ENCODE results near the gene VPS33A.

DNA sequence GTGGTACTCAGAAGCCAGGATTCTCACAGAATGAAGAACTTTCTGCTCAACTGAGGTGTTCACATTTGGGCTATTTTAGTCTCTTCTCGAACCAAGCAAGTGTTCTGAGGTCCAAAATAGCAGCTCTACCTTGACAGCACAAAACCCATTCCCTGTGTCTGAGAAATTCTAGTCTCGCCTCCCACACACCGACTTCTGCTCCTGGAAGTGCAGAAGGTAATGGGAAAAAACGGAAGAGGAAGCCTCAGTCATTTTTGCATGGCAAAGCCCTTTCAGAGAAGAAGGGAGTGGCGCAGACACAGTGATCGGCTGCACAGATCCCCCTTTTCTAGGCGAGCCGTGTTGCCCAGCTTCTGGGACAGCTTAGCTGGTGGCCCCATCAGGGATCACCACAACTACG, 31.2 kb upstream of the VPS33A start:
- TF ChIP-seq, protein P1, sequence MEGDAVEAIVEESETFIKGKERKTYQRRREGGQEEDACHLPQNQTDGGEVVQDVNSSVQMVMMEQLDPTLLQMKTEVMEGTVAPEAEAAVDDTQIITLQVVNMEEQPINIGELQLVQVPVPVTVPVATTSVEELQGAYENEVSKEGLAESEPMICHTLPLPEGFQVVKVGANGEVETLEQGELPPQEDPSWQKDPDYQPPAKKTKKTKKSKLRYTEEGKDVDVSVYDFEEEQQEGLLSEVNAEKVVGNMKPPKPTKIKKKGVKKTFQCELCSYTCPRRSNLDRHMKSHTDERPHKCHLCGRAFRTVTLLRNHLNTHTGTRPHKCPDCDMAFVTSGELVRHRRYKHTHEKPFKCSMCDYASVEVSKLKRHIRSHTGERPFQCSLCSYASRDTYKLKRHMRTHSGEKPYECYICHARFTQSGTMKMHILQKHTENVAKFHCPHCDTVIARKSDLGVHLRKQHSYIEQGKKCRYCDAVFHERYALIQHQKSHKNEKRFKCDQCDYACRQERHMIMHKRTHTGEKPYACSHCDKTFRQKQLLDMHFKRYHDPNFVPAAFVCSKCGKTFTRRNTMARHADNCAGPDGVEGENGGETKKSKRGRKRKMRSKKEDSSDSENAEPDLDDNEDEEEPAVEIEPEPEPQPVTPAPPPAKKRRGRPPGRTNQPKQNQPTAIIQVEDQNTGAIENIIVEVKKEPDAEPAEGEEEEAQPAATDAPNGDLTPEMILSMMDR (IDR thresholded peaks at IDR 0.05): no peak
- TF ChIP-seq POLR2A (IDR thresholded peaks at IDR 0.05): no peak
- no peak for TF ChIP-seq POLR2AphosphoS5 (IDR thresholded peaks at IDR 0.05)
